Measurements from ENCODE around the gene PIGM. TPM values are rescaled to one million over a fixed set of nuclear protein-coding genes. Genes with fewer than 3 reads are reported as not detected.

PIGM gene
- total RNA-seq, 1 experiment from 2014 or later: 7.7 TPM

- CTCF ChIA-PET: interaction anchor here (0.6 to 14.6 kb wide), 19 partner anchors 16 to 994 kb away, joined by 3 to 1675 read pairs (median 5); partner anchors contain the start of genes DUSP23, FCRL6, IGSF9 and SLAMF9
- H3K9me3 Mint-ChIP-seq (ENCODE audit: unreplicated experiment): no peaks in the 10 kb centered on the region
- intact Hi-C loops (cut with micrococcal nuclease): no loop called here
- H3K4me3 Mint-ChIP-seq (ENCODE audit: unreplicated experiment): no peak overlapping the region
- no peak overlapping the region for H3K27ac Mint-ChIP-seq (ENCODE audit: low read depth, unreplicated experiment)
- no TSS peak for BruUV-seq (replicated peaks)
- H3K4me1 Mint-ChIP-seq (ENCODE audit: insufficient read depth, unreplicated experiment): peaks cover 12% of the 10 kb centered on the region
- DNase-seq (ENCODE audit: unreplicated experiment): no peak
- no peaks in the 10 kb centered on the region for H3K27me3 Mint-ChIP-seq (ENCODE audit: insufficient read depth, unreplicated experiment)
- POLR2A ChIA-PET: interaction anchor here (1.0 to 5.7 kb wide), 4 partner anchors 43 to 82 kb away, joined by 3 to 38 read pairs (median 6); no protein-coding TSS in a partner anchor
- TF ChIP-seq CTCF (IDR thresholded peaks at IDR 0.05; ENCODE audit: unreplicated experiment): no peak
- no peaks in the 10 kb centered on the region for H3K36me3 Mint-ChIP-seq (ENCODE audit: insufficient read depth, unreplicated experiment)
Measured at GRCh38 chr1:160004425-160004824, 27.4 kb downstream of the PIGM start.

DNA sequence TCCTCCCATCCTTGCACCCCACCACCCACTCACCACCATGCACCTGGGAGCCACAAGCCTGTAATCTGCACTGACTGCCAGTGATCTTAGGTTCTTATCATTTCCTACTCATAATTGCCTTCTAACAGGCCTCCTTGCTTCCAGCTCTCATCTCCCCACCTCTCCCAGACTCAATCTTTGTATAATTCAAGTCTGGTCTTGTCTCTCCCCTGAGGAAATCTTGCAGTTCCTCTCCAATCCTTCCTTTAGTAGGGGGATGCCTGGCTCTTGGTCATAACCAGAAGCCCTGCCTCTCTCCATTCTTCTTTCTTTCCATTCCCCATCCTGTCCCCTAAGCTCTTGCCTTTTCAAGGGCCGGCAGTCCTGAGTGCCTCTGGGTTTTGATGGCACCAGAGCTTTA lies 27.8 kb downstream of the PIGM start:
- Mint-ChIP-seq H3K27ac (ENCODE audit: low read depth, unreplicated experiment) (no peak overlapping the region), H3K4me1 (ENCODE audit: insufficient read depth, unreplicated experiment) (peaks cover 16% of the 10 kb centered on the region), H3K4me3 (ENCODE audit: unreplicated experiment) (no peak overlapping the region), H3K9me3 (ENCODE audit: unreplicated experiment) (no peaks in the 10 kb centered on the region), H3K27me3 (ENCODE audit: insufficient read depth, unreplicated experiment) (no peaks in the 10 kb centered on the region), H3K36me3 (ENCODE audit: insufficient read depth, unreplicated experiment) (no peaks in the 10 kb centered on the region)
- ChIA-PET POLR2A (interaction anchor here (0.6 to 5.7 kb wide), 7 partner anchors 12 to 405 kb away, joined by 3 to 38 read pairs (median 3); partner anchors contain the start of gene TAGLN2), CTCF (interaction anchor here (0.5 to 14.6 kb wide), 18 partner anchors 10 to 994 kb away, joined by 3 to 1675 read pairs (median 4); partner anchors contain the start of genes DUSP23, FCRL6, IGSF9 and SLAMF9)
- intact Hi-C loops (cut with micrococcal nuclease): no loop called here
- peak; percentile 30 for DNase-seq (ENCODE audit: unreplicated experiment)
- BruUV-seq (replicated peaks): no TSS peak
- no peak for TF ChIP-seq CTCF (IDR thresholded peaks at IDR 0.05; ENCODE audit: unreplicated experiment)

DNA sequence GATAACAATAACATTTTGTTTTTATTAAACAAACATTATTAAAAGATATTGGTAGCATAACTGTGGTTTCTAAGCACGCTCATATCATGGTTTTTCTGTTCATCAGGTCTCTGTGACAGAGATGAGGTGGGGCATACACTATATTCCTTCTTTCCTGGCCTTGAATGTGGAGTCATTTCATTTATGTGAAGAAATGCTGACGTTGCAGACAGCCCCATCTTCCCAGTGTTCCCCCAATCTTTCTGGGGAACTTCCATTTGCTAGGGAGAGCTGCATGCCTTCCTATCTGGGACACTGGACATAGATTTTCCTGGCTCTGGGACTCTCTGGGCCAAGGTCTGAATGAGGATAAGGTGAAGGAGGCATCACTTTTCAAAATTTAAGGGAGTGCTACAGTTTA lies 30.4 kb downstream of the PIGM start:
- H3K4me3 Mint-ChIP-seq (ENCODE audit: unreplicated experiment): no peak overlapping the region
- no peaks in the 10 kb centered on the region for H3K36me3 Mint-ChIP-seq (ENCODE audit: insufficient read depth, unreplicated experiment)
- intact Hi-C loops (cut with micrococcal nuclease): no loop called here
- BruUV-seq (replicated peaks): no TSS peak
- no peak for TF ChIP-seq CTCF (IDR thresholded peaks at IDR 0.05; ENCODE audit: unreplicated experiment)
- ChIA-PET POLR2A (no interaction called here), CTCF (interaction anchor here (1.0 to 14.6 kb wide), 5 partner anchors 61 to 869 kb away, joined by 4 to 1675 read pairs (median 123); partner anchors contain the start of genes FCRL6, IGSF9, SLAMF9 and TAGLN2)
- no peak overlapping the region for H3K27ac Mint-ChIP-seq (ENCODE audit: low read depth, unreplicated experiment)
- H3K4me1 Mint-ChIP-seq (ENCODE audit: insufficient read depth, unreplicated experiment): peaks cover 22% of the 10 kb centered on the region
- H3K27me3 Mint-ChIP-seq (ENCODE audit: insufficient read depth, unreplicated experiment): no peaks in the 10 kb centered on the region
- DNase-seq (ENCODE audit: unreplicated experiment): no peak
- no peaks in the 10 kb centered on the region for H3K9me3 Mint-ChIP-seq (ENCODE audit: unreplicated experiment)

DNA sequence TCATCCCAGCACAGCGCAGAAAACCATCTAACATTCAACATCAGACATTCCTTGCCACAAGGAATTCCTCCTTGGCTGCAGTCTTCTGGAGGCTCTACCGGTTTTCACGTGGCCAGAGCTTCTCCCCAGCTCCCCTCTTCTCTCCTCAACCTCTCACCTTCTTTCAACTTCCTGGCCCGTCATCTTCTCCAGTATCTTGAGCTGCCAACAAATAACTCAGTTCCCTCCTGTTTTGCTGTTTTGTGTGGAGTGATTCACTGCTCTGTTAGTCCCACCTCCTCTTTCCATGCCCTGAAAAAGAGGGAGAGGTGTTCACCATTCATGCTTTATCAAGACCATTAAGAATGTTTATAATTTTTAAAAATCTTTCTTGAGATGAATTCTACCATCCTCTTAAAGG lies 32.6 kb downstream of the PIGM start:
- BruUV-seq (replicated peaks): no TSS peak
- H3K36me3 Mint-ChIP-seq (ENCODE audit: insufficient read depth, unreplicated experiment): no peaks in the 10 kb centered on the region
- no peaks in the 10 kb centered on the region for H3K27me3 Mint-ChIP-seq (ENCODE audit: insufficient read depth, unreplicated experiment)
- no peak overlapping the region for H3K4me3 Mint-ChIP-seq (ENCODE audit: unreplicated experiment)
- ChIA-PET POLR2A (interaction anchor here (0.6 to 1.4 kb wide), 5 partner anchors 8 to 219 kb away, joined by 3 read pairs; partner anchors contain the start of gene DUSP23), CTCF (interaction anchor here (0.7 to 14.6 kb wide), 5 partner anchors 9 to 107 kb away, joined by 4 to 1675 read pairs (median 21); partner anchors contain the start of genes IGSF9, SLAMF9 and TAGLN2)
- H3K27ac Mint-ChIP-seq (ENCODE audit: low read depth, unreplicated experiment): peak overlapping the region; percentile 62
- no peaks in the 10 kb centered on the region for H3K9me3 Mint-ChIP-seq (ENCODE audit: unreplicated experiment)
- H3K4me1 Mint-ChIP-seq (ENCODE audit: insufficient read depth, unreplicated experiment): peaks cover 29% of the 10 kb centered on the region
- TF ChIP-seq CTCF (IDR thresholded peaks at IDR 0.05; ENCODE audit: unreplicated experiment): no peak
- DNase-seq (ENCODE audit: unreplicated experiment): peak; percentile 17
- intact Hi-C loops (cut with micrococcal nuclease): no loop called here

Measured in MCF 10A (cell line).